ENCODE data around the gene HRAS. TPM values are rescaled to one million over a fixed set of nuclear protein-coding genes. Genes with fewer than 3 reads are reported as not detected.

Gene HRAS
- total and polyA plus RNA-seq, 2 of the 8 experiments (the other 6 are each of a cell fraction or from before 2014, with no cell fraction given): 44.3 to 54.7 TPM

GRCh38 chr11:532986-533585 lies 2.3 kb downstream of the HRAS start (continued):
- TF ChIP-seq ATF2 (IDR thresholded peaks at IDR 0.05; ENCODE audit: low read length): no peak
- no peak for TF ChIP-seq CBX8 (IDR thresholded peaks at IDR 0.05; ENCODE audit: borderline replicate concordance, low read depth, low read length)

All from H1 (cell line).